Upper lobe of left lung (tissue), 6 donors: ENCODE measurements around the gene MYL10. TPM values are rescaled to one million over a fixed set of nuclear protein-coding genes. Genes with fewer than 3 reads are reported as not detected.

Experiments
- ATAC-seq, 2 donors: fragments of 200-7000 bp; cut with Tn5 transposase; one replicate each; pipeline ENCODE4 v1.9.1; 2022; ENCODE audit warnings: mild to moderate bottlenecking in 2 of 2, moderate library complexity in 2 of 2; ENCODE audit not compliant: low FRiP score in 2 of 2
- DNase-seq, 2 donors: peaks; one replicate each; pipeline ENCODE4 v3.0.0-alpha.2; 2019 to 2020
- H3K27ac ChIP-seq, 4 donors: fragments of 200-600 bp; sonication (generic); one replicate each; pipeline ENCODE4 v1.5.1; 2016 to 2019
- H3K27me3 ChIP-seq, 4 donors: fragments of 200-600 bp; sonication (generic); one replicate each; pipeline ENCODE4 v1.5.1; 2017 to 2019
- H3K36me3 ChIP-seq, 4 donors: fragments of 200-600 bp; sonication (generic); one replicate each; pipeline ENCODE4 v1.5.1; 2016 to 2019
- H3K4me1 ChIP-seq, 4 donors: fragments of 200-600 bp; sonication (generic); one replicate each; pipeline ENCODE4 v1.5.1; 2018 to 2019
- H3K4me3 ChIP-seq, 4 donors: fragments of 200-600 bp; sonication (generic); one replicate each; pipeline ENCODE4 v1.5.1; 2017 to 2019; ENCODE audit warnings: mild to moderate bottlenecking in 2 of 4, moderate library complexity in 1 of 4
- H3K9me3 ChIP-seq, 4 donors: fragments of 200-600 bp; sonication (generic); one replicate each; pipeline ENCODE4 v1.5.1; 2018 to 2019
- CTCF ChIP-seq, 6 experiments: fragments of 450-650 bp in 4 of 6; fragments of 200-600 bp in 2 of 6; sonication (generic) in 2 of 6; IDR thresholded peaks; one replicate each; pipeline ENCODE4 v1.5.1; 2016 to 2019; ENCODE audit warnings: antibody characterized with exemption in 6 of 6
- EP300 ChIP-seq, 4 donors: sonication (generic); formaldehyde crosslinking; IDR thresholded peaks; one replicate each; pipeline ENCODE4 v1.5.1; 2017; ENCODE audit warnings: antibody characterized with exemption in 4 of 4, control low read depth in 2 of 4
- POLR2A ChIP-seq, 4 donors: fragments of 450-650 bp; IDR thresholded peaks; one replicate each; pipeline ENCODE4 v1.5.1; 2016 to 2017; ENCODE audit warnings: antibody characterized with exemption in 4 of 4, mild to moderate bottlenecking in 2 of 4
- POLR2AphosphoS5 ChIP-seq, 2 donors: sonication (generic); formaldehyde crosslinking; IDR thresholded peaks; one replicate each; pipeline ENCODE4 v1.5.1; 2017; ENCODE audit warnings: antibody characterized with exemption in 2 of 2
- WGBS, 2 donors: methylation state at CpG; one replicate each; pipeline ENCODE4 v1.1.5; 2017 to 2018; 5-methylcytosine and 5-hydroxymethylcytosine counted together
- total RNA-seq, 6 donors: library from RNA; depleted of rRNA in 4 of 6; stranded (reverse); fragments of >200 nt in 4 of 6; gene quantifications; one replicate each; pipeline versions ENCODE4 v1.1.0 to v1.2.1, GENCODE V29; 2016 to 2021
- donor health status: DM: no; HTN: no; CAD: no; lungs with moderate emphysema.
- donor health status: DM: no; HTN: yes; CAD: no; lungs with severe emphysema.

Gene MYL10
- total RNA-seq, 6 donors from 2014 or later, result not detected

DNA sequence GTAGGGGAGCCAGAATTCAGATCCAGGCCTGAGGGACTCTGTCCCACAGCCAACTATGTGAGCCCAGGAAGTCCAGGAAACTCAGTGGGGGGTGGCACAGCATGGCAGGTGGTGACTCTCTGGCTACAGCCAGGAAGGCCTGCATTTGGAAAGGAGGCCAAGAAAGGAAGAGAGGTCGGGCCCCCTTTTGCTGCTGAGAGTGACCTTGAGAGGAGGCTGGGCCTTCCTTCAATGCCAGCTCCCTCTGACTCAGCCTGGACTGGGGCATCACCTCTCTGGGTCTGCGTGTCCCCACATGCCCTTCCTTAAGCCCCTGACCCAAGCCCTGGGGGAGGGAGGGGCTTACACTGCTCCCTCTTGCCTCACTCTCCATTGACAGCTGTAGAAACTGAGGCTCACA, 6.4 kb upstream of the MYL10 start:
- 70 to 73% methylated on average over 1 to 2 of the region's 2 CpGs for WGBS, 2 donors

DNA sequence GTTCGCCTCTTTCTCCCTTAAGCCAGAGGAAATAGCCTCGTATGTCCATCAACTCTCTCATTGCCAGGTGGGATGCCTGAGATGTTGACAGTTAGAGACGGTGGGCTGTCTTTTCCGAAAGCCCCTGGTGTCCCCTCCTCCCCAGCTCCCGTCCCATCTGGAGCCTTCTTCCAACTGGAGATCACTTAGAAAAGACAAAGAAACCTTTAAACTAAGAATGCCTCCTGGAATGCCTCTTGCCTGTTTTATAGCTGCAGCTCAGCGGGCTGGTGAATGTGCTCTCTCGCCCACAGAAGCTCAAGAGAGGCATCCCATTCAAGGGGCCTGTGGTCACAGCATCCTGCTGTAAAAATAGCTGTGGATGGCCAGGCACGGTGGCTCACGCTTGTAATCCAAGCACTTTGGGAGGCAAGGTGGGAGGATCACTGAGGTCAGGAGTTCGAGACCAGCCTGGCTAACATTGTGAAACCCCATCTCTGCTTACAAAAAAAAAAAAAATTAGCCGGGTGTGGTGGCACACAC, 5.2 kb upstream of the MYL10 start:
- Histone ChIP-seq H3K36me3 (no peaks in the 10 kb centered on the region), H3K27ac (no peak overlapping the region), H3K4me1 (no peaks in the 10 kb centered on the region), H3K9me3 (peaks cover 0 to 5% (median 0%) of the 10 kb centered on the region in 4 donors), H3K27me3 (no peaks in the 10 kb centered on the region), H3K4me3 (no peak overlapping the region)
- TF ChIP-seq EP300 (IDR thresholded peaks at IDR 0.05), result no peak
- no peak for TF ChIP-seq POLR2A (IDR thresholded peaks at IDR 0.05)
- TF ChIP-seq POLR2AphosphoS5 (IDR thresholded peaks at IDR 0.05), result no peak
- no peak for TF ChIP-seq CTCF (IDR thresholded peaks at IDR 0.05)
- DNase-seq (no peak), ATAC-seq (no peak)
- WGBS, 2 donors, result 74 to 92% methylated on average over 11 of the region's 11 CpGs

More for the DNA sequence above, 6.4 kb upstream of the MYL10 start:
- TF ChIP-seq EP300 (IDR thresholded peaks at IDR 0.05) (no peak), POLR2AphosphoS5 (IDR thresholded peaks at IDR 0.05) (no peak), CTCF (IDR thresholded peaks at IDR 0.05) (no peak), POLR2A (IDR thresholded peaks at IDR 0.05) (no peak)
- peaks cover 0 to 5% (median 0%) of the 10 kb centered on the region in 4 donors for H3K9me3 ChIP-seq
- no peak for DNase-seq
- no peaks in the 10 kb centered on the region for H3K4me1 ChIP-seq
- ATAC-seq, result no peak
- H3K27me3 ChIP-seq, result no peaks in the 10 kb centered on the region
- H3K27ac ChIP-seq, result no peak overlapping the region
- H3K36me3 ChIP-seq, result no peaks in the 10 kb centered on the region
- no peak overlapping the region for H3K4me3 ChIP-seq

DNA sequence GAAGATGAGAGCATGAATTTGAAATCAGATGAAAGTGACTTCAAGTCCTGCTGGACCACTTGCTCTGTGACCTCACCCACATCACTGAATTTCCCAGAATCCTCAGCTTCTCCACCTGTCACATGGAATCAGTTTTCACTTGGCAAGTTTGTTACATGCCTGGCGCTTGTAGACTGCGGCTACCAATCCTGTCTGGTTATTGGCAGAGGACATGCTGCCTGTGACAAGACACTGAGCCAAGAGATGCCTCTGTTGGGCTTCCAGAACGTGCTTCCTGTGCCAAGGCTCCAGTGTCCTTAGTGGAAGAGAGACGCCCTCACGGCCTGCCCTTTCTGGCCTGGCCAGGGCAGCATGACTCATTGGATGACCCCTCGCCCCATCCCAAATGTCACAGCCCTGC, 4.4 kb upstream of the MYL10 start:
- no peak overlapping the region for H3K4me3 ChIP-seq
- ATAC-seq (no peak), DNase-seq (no peak)
- no peak overlapping the region for H3K27ac ChIP-seq
- WGBS, 2 donors, result 89 to 90% methylated on average over 3 to 6 of the region's 6 CpGs
- no peaks in the 10 kb centered on the region for H3K36me3 ChIP-seq
- TF ChIP-seq EP300 (IDR thresholded peaks at IDR 0.05), result no peak
- TF ChIP-seq POLR2A (IDR thresholded peaks at IDR 0.05), result no peak
- TF ChIP-seq CTCF (IDR thresholded peaks at IDR 0.05), result no peak
- TF ChIP-seq POLR2AphosphoS5 (IDR thresholded peaks at IDR 0.05), result no peak
- H3K27me3 ChIP-seq, result no peaks in the 10 kb centered on the region
- H3K4me1 ChIP-seq, result no peaks in the 10 kb centered on the region
- peaks cover 0 to 5% (median 0%) of the 10 kb centered on the region in 4 donors for H3K9me3 ChIP-seq

- Histone ChIP-seq H3K27me3 (no peaks in the 10 kb centered on the region), H3K4me3 (no peak overlapping the region), H3K9me3 (peaks cover 0 to 5% (median 0%) of the 10 kb centered on the region in 4 donors), H3K27ac (no peak overlapping the region), H3K4me1 (no peaks in the 10 kb centered on the region), H3K36me3 (no peaks in the 10 kb centered on the region)
- WGBS, 2 donors, result 92 to 100% methylated on average over 6 to 7 of the region's 7 CpGs
- no peak for DNase-seq
- TF ChIP-seq POLR2A (IDR thresholded peaks at IDR 0.05), result no peak
- TF ChIP-seq POLR2AphosphoS5 (IDR thresholded peaks at IDR 0.05), result no peak
- no peak for TF ChIP-seq EP300 (IDR thresholded peaks at IDR 0.05)
- TF ChIP-seq CTCF (IDR thresholded peaks at IDR 0.05), result no peak
- ATAC-seq, result no peak
Measured at GRCh38 chr7:101632641-101633040, 3.5 kb upstream of the MYL10 start.

DNA sequence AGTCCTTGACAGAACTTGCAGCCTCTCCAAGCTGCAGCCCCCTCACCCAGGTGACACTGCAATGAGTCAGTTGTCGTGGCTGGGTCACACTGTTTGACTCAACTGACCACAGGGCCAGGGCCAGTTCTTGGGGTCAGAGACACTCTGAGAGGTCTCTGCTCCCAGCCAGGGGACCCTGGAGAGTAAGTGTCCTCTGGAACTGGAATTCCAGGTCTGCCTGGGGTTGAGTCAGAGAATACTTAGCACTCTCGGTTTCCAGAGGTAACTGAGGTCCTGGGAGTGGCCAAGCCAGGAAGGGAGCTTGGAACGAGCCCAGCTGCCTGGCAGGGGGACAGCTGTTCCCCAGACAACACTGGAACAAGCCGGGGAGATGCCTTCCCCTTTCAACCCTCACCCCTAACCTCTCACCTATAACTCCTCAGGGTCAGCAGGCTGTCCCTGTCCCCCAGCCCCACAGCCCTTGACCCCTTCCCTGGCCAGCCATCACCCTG, 2.2 kb upstream of the MYL10 start:
- Histone ChIP-seq H3K27ac (no peak overlapping the region), H3K4me1 (no peaks in the 10 kb centered on the region), H3K27me3 (no peaks in the 10 kb centered on the region), H3K36me3 (no peaks in the 10 kb centered on the region), H3K9me3 (peaks cover 0 to 5% (median 0%) of the 10 kb centered on the region in 4 donors), H3K4me3 (no peak overlapping the region)
- no peak for TF ChIP-seq POLR2AphosphoS5 (IDR thresholded peaks at IDR 0.05)
- TF ChIP-seq CTCF (IDR thresholded peaks at IDR 0.05), result no peak
- TF ChIP-seq EP300 (IDR thresholded peaks at IDR 0.05), result no peak
- no peak for TF ChIP-seq POLR2A (IDR thresholded peaks at IDR 0.05)
- DNase-seq (no peak), ATAC-seq (no peak)
- WGBS, 2 donors, result 10 to 32% methylated on average over 3 to 4 of the region's 4 CpGs
